GM12872 (cell line): Measurements from ENCODE around the gene SDK1.

Experiments used
- CTCF ChIP-seq: IDR thresholded peaks from 3 replicates; pipeline ENCODE4 v1.5.1; 2011; ENCODE audit warnings: low read depth, mild to moderate bottlenecking, low read length, moderate library complexity; ENCODE audit not compliant: insufficient read depth

Gene SDK1

GRCh38 chr7:4234886-4235285 lies 933.8 kb downstream of the SDK1 start:
- no peak for TF ChIP-seq CTCF

DNA sequence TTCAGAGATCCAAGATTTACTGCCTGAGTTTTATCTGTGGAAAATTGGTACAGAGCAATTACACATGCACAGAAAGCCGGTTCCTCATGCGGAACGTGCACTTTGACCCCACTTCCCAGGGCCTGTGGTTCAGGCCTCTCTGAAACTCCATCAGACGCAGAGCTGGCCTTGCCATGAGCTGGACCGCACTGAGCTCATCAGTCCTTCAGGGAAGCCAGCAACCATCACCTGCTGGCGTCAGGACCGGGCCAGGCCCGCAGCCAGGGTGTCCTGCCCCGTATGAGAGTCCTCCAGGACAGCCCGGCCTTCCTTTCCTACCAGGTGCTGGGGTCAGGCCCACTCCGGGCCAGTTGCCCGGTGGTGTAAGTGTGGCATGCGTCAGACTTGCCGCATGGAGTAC lies 934.5 kb downstream of the SDK1 start:
- TF ChIP-seq CTCF, result no peak

- no peak for TF ChIP-seq CTCF
These were observed 935.3 kb downstream of the SDK1 start for GRCh38 chr7:4236389-4236788.

DNA sequence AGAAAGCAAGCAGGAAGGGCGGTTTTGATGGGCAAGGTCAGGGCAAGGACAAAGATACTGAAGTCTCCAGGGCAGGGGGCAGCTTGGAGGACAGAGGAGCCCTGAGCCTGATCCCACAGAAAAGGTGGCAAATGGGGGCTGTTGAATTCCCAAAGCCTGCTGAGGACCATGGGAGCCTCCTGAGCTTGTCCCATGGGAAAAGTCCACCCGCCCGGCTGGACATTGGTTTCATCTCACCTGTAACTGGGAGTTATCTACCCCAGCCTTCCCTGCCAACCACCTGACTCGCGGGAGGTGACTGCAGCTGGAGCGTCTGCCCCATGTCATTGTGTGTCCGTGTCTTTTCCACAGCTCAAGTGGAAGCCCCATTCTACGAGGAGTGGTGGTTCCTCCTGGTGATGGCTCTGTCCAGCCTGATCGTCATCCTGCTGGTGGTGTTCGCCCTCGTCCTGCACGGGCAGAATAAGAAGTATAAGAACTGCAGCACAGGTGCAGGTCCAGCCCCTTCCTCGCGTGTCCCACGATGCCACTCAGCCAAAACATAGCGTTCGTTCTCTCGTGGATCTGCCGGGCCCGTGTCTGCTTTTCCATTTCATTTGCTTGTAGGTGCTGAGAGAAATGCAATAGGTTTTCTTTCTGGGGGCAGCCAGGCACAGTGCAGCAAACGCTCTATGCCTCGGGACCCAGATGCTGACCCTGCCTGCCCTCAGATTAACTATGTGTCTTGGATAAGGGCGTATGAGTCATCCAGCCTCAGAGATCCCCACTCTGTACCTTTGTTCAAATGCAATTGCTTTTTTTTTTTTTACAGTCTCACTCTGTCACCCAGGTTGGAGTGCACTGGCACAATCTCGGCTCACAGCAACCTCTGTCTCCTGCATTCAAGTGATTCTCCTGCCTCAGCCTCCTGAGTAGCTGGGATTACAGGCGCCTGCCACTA lies 936.5 kb downstream of the SDK1 start:
- TF ChIP-seq CTCF, result no peak

- no peak for TF ChIP-seq CTCF
These were observed 937.8 kb downstream of the SDK1 start for GRCh38 chr7:4238861-4239260.

GRCh38 chr7:4240042-4240441 lies 939.0 kb downstream of the SDK1 start:
- no peak for TF ChIP-seq CTCF

- no peak for TF ChIP-seq CTCF
These were observed 939.7 kb downstream of the SDK1 start for GRCh38 chr7:4240520-4241303.
